ENCODE measurements around the gene PCK2.
A peak's percentile ranks its signal among the peaks of the same experiment; 100 is the strongest.

The PCK2 gene

DNA sequence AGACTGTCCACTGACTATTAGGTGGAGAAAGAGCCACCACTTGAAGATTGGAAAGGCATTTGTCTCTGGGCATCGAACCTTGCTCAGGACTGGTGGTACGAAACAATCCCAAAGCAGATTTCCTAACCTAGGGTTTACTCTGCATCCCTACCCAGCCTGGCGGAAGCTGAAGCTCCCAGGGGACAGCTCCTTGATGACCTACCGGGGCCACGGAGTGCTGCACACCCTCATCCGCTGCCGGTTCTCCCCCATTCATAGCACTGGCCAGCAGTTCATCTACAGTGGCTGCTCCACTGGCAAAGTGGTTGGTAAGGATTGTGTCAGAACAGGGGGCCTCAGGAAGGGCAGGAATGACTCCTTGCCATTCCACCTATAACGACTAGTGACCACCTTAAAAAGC lies 27.1 kb downstream of the PCK2 start:
- DNase-seq: no peak

DNA sequence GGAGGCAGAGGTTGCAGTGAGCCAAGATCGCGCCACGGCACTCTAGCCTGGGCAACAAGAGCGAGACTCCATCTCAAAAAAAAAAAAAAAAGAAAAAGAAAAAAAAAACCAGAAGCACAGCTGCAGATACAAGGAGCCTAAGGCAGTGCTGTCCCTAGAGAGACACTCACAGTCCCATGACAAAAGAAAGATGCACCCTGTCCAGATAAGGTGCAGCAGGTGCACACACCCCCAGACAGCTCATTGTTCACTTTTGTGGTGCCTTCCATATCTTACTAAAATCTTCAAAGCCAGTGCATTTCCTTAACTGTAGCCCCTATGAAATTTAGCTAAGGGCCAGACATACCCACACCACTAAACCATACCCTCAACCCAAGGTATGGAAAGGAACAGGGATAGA lies 28.3 kb downstream of the PCK2 start:
- DNase-seq: no peak

DNA sequence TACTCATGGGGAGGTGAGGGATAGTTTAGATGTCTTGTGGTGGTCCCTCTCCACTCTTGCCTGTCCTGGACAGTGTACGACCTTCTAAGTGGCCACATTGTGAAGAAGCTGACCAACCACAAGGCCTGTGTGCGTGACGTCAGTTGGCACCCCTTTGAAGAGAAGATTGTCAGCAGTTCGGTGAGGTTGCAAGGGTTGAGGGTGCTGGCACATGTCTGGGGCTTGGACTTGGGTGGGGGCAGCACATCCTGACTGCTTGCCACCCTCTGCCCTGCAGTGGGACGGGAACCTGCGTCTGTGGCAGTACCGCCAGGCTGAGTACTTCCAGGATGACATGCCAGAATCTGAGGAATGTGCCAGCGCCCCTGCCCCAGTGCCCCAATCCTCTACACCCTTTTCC lies 28.8 kb downstream of the PCK2 start:
- DNase-seq: no peak

DNA sequence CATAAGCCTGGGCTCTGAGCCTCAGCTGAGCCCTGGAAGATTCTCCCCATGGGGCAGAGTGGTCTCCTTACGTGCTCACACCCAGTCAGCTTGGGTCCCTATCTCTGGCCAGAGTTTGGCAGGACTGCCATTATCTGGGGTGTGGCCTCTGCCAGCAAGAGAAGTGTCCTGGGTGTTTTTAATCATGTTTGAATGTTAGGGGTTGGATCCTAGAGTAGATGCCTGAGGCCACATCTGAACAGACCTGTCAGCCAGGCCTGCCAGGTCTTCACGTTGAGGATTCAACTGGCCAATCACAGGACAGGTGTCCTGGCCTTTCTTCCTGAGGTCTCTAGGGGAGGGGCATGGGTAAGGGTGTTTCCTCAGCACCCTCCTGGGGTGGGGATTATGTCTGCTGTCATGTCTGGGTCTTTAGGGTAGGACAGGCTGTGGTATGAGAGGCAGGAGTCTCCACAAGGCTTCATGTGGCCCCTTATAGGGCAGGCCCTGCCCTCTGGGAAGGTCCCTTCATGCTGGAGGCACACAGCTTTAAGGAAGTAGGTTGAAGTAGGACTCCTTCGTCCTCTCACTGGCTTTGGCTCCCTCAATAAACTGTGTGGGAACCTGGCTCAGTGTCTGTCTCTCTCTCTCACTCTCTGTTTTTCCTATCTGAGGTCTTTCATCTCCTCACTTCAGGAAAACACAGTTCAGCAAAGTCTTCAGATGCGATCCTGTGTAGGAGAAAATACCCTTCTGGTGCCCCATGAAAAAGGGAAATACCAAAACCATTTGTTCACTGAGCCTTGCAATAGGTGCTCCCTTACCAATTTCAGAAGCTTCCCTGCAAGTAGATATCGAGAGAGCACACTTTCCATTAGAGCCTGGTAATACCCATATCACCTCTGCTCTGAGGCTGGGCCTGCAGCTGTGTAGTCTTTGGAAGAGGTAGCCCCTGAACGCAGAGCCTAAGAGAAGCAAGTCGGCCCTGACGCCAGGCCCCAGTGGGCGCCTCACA lies 29.6 kb downstream of the PCK2 start:
- DNase-seq: no peak

DNA sequence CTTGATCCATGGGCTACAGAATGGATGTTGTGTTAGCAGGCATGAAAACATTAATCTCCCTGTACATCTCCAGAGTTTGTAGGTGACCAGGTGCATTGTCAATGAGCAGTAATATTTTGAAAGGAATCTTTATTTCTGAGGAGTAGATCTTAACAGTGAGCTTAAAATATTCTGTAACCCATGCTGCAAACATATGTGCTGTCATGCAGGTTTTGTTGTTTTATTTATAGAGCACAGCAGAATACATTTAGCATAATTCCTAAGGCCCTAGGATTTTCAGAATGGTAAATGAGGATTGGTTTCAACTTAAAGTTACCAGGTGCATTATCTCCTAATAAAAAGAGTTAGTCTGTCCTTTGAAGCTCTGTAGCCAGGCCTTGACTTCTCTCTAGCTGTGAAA lies 32.8 kb downstream of the PCK2 start:
- DNase-seq: no peak

DNA sequence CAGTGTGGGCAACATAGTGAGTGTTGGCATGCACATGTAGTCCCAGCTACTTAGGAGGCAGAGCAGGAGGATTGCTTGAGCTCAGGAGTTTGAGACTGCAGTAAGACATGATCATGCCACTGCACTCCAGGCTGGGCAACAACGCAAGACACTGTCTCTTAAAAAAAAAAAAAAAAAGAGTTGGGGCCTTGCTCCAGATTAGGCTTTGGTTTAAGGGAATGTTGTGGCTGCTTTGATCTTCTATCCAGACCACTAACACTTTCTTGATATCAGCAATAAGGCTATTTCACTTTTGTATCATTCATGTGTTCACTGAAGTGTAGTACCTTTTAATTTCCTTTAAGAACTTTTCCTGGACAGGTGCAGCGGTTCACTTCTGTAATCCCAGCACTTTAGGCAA lies 33.6 kb downstream of the PCK2 start:
- DNase-seq: no peak

DNA sequence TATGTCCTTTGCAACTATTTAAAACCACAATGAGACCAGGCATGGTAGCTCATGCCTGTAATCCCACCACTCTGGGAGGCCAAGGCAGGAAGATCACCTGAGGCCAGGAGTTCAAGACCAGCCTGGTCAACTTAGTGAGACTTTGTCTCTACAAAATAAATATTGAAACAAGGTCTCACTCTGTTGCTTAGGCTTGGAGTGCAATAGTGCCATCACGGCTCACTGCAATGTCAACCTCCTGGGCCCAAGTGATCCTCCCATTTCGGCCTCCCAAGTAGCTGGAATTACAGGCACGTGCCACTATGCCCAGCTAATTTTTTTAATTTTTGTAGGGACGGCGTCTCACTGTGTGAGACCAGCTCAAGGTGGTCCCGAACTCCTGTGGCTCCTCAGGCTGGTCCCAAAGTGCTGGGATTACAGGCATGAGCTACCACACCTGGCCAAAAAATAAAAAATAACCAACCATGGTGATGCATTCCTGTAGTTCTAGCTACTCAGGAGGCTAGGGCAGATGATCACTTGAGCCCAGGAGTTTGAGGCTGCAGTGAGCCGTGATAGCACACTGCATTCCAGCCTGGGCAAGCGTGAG lies 35.4 kb downstream of the PCK2 start:
- no peak for DNase-seq

DNA sequence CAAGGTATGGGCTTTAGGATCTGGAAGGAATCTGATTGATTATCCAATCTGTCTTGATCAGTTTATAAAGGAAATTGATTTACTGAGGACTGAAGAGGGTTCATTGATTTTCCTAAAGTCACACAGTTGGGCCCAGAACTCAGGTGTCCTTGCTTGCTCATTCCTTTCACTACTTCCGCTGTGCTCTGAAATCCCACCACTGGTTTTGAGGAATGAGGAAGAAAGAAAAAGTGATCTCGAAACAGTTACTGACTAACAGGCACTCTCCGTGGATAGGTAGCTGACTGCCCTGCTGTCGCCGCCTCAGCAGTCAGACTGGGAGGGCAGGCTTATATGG lies 36.2 kb downstream of the PCK2 start, which contains the start of gene FITM1:
TSS of gene FITM1 (plus strand) at position 280 of the 337 bp plus-strand sequence. CDS start 905 bp downstream, outside the sequence.
- DNase-seq: no peak

DNA sequence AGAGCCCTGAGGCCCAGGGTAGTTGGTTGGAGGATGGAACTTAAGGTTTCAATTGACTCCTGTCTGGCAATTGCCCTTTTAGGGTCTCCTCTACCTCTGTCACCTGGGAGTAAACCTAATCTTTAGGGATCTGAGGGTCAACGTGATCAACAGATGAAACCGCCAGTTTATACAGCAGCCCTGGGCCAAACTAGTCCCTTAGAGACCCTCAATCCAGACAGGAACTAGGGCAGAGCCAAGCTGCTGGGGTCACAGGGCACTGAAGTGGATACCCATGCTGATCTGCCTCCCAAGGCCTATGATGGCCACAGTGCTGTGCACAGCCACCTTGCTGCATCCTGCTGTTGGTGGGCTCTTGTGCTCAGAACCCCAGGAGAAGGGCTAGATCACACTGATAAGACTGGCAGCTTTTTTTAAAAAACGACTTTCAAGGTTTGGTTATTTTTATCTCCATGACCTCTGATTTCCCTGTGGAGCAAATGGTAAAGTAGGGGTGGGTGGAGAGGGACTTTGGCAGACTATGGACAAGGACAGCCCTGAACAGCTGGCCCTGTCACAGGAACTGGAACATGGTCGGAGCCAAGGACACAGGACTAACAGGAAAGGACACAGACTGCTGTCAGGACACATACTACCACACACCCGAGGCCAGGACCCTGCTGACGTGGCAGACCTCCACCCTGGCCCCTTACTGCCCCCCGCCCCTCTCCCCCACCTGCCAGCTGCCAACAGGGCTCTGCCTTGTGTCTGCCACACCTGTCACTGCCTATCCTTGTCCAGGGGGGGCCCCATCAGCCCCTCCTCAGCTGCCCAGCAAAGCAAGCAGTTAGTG lies 36.8 kb downstream of the PCK2 start:
- DNase-seq: no peak

DNA sequence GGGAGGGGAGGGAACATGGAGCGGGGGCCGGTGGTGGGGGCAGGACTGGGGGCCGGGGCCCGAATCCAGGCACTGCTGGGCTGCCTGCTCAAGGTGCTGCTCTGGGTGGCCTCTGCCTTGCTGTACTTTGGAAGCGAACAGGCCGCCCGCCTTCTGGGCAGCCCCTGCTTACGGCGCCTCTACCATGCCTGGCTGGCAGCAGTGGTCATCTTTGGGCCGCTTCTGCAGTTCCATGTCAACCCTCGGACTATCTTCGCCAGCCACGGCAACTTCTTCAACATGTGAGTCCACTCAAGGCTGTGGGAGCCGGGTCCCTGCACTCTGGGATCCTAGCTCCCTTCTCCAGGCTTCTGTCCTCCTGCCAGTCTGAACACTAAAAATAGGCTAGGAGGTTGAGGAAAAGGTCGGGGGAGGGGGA lies 37.4 kb downstream of the PCK2 start:
- no peak for DNase-seq

DNA sequence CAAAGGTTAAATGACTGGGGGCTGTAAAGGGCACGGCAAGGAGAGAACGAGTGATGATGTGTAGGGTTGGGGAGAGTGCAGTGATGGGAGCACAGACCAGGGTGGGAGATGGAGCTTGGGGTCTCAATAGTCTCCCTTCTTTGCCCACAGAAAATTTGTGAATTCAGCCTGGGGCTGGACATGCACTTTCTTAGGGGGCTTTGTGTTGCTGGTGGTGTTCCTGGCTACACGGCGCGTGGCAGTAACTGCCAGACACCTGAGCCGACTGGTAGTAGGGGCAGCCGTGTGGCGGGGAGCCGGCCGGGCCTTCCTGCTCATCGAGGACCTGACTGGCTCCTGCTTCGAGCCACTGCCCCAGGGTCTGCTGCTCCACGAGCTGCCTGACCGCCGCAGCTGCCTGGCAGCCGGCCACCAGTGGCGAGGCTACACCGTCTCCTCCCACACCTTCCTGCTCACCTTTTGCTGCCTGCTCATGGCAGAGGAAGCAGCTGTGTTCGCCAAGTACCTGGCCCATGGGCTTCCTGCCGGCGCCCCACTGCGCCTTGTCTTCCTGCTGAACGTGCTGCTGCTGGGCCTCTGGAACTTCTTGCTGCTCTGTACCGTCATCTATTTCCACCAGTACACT lies 38.1 kb downstream of the PCK2 start:
- peak; percentile 34 for DNase-seq

DNA sequence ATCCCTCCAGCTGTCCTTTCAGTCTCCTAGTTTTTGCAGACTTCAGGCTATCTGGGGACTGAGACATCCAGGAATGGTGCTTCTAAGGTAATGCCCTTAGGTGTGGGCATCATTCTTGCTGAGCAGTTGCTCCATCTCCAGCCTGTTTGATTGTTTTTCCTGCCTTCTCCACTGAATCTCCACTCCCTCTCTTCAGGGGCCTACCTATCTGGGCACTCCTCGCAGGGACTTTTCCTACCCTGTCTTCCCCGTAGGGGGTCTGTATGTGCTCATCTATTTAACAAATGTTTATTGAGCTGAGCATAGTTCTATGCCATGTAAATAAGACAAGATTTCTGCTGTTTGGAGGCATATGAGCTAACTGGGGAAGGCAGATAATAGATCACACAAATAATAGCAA lies 38.9 kb downstream of the PCK2 start:
- DNase-seq: no peak

DNA sequence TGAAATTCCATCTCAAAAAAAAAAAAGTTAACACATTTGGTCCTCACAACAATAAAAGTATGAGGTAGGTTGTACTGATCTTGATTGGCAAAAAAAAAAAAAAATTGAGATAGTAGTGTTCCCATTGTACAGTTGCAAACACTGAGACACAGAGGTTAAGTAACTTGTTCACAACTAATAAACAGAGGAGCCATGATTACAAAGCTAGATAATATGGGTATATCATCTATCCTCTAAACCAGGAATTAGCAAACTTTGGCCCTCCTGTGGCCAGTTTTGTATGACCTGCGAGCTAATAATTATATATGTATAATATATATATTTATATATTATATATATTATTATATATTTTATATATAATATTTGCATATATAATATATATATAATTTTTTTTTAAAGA lies 39.6 kb downstream of the PCK2 start:
- no peak for DNase-seq

DNA sequence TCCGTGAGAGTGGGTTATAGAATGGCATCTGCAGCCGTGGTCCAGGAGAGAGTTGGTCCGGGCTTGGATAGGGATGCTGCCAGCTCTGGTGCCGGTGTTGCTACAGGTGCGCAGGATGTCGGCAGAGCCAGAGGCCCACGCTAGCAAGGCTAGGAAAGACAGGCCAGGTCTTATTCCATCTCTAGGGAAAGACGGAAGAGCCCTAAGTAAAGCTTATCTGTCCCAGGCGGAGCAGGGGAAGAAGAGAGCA lies 41.4 kb downstream of the PCK2 start:
- peak; percentile 24 for DNase-seq

DNA sequence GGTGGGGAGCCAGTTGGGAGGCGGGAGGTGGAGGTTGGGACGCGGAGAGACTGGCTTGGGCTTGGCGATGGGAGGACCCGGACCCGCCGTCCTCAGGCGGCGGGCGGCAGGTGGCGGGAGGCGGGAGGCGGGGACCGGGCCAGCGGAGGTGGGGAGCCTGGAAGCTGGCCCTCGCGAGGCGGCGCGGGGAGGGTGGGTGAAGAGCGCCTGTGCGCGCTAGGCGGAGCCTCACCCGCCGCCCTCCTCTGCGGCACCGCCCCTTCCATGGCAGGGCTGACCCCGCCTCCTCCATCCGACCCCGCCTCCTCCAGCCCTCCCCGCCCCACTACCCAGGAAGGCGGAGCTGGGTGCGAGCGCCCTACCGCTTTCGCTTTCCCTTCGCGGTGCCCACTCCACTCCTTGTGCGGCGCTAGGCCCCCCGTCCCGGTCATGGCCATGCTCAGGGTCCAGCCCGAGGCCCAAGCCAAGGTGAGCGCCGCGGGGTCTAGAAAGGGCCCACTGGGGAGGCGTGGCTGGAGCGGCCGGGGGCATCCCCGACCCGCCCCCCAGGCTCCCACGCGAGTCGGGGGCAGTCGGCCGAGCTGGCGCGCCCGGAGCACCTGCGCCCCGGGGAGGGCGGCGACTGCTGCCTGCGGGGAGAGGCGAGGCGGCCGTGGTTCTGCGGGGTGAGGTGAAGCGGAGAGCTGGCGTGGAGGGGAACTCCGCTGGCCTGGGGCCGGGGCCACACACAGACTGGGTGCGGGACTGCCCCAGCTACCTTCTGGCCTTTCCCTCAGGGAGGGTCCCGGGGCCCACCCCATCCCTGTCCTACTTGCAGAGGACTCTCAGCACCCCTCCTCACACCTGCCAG lies 41.9 kb downstream of the PCK2 start, which contains the start of gene PSME1:
TSS of gene PSME1 (plus strand) at position 361 of the 850 bp plus-strand sequence. CDS start at position 430, 69 bp downstream.
- peak; percentile 95 for DNase-seq

DNA sequence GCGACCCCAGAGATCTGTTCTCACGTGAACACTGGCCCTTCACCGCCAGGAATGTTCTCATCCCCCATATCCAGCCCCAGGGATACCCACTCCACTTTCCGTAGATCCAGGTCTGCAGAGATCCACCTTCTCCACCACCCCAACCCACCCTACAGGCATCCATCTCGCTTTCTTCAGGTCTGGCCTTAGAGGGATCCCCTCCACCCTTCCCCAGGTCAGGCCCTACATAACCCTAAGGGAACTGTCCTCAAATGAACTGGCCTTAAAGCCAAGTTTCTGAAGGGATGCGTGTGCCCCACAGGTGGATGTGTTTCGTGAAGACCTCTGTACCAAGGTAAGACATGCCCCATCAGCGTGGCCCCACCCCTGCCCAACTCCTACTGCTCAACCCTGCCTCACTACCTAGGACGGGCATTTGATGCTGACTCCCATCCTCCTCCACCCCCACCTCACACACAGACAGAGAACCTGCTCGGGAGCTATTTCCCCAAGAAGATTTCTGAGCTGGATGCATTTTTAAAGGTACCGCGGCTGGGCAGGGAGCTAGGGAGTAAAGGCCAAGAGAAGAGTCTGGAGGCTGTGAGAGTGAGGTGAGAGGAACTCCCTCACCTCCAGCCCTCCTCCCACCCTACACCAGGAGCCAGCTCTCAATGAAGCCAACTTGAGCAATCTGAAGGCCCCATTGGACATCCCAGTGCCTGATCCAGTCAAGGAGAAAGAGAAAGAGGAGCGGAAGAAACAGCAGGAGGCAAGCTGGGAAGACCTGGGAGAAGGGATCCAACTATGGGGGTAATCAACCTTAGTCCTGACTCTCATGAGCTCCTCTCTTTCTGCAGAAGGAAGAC lies 42.8 kb downstream of the PCK2 start:
- DNase-seq: peak; percentile 39

DNA sequence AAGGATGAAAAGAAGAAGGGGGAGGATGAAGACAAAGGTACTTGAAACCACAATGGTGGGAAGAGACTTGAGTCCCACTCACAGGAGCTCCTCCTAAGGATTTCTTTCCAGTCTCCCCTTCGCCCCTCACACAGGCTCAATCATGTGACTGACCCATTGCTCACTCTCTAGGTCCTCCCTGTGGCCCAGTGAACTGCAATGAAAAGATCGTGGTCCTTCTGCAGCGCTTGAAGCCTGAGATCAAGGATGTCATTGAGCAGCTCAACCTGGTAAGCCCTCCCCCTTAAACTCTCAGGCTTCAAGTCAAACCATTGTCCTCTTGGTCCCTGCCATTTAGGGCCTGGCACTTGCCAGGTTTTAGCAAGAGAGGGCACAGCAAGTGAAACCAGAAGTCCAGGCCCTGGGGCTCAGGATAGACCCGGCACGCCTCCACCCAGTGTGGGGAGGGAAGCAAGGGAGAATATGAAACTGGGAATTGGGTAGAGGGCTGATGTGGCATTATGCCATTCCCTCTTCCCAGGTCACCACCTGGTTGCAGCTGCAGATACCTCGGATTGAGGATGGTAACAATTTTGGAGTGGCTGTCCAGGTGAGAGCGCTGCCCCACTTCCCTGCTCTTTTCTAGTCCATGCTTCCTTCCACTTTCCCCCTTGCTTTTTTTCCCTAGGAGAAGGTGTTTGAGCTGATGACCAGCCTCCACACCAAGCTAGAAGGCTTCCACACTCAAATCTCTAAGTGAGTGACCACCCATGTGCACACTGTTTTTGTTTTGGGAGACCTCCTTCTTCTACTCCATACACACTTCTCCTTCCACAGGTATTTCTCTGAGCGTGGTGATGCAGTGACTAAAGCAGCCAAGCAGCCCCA lies 43.7 kb downstream of the PCK2 start:
- DNase-seq: no peak

DNA sequence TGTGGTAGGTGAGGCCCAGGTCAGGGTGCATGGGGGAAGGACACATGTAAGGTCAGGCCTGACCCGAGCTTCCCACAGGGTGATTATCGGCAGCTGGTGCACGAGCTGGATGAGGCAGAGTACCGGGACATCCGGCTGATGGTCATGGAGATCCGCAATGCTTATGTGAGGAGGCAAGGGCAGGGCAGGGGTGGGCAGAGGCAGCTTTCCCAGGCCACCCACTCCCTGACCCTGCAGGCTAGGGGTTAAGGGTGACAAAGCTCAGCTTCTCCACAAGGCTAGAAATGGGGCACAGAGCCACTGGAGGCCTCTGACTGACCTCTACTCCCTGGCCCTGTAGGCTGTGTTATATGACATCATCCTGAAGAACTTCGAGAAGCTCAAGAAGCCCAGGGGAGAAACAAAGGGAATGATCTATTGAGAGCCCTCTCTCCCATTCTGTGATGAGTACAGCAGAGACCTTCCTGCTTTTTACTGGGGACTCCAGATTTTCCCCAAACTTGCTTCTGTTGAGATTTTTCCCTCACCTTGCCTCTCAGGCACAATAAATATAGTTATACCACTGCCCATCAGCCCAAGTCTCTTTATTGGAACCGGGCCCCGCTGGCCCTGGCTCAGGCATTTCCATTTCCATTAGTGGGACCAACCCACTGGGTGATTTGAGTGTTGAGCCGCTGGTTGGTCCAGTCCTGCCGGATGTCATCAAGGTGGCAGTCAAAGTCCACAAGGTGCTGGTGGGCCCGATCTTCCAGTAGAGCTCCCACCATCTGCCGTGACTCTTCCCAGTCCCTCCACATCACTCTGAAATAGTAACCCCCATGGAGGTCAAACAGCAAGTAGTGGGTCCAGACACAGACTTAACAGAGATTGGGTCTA lies 44.5 kb downstream of the PCK2 start:
- no peak for DNase-seq

DNA sequence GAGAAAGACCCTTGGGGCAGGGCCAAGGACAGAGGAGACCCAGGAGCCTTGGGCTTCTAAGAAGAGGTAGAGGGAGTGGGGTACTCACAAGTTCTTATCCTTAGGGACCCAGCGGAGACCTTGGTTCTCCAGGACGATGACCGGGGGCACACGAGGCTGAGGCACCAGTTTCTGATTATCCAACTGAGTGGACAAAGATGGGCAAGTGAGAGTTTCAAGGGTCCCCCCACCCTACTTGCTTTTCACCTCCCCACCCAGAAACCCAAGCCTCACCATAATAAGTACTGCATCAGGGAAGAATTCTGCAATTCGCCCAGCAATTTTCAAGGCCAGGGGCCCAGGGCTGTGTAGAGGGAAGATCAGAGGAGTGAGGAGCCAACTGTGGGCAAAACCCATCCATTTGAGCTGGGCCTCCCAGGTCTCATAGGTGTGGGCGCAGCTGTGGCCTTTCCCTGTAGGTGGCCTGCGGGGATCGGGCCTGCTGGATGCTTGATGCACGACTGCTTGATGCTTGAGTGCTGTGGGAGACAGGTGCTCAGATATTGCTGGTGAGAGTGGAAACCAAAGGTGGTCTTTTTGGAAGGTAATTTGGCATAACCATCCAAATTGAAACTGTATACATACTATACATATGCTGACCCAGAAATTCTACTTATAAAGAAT lies 45.3 kb downstream of the PCK2 start:
- DNase-seq: peak; percentile 55

All from activated CD4-positive, alpha-beta T cell treated with anti-CD3 and anti-CD28 coated beads for 48 hours (primary cell).